Ovary (tissue), 9 donors: ENCODE data around the gene TDRD9. TPM values are rescaled to one million over a fixed set of nuclear protein-coding genes. Genes with fewer than 3 reads are reported as not detected.

ENCODE experiments used
- DNase-seq, 5 donors: peaks; one replicate each; pipeline ENCODE4 v3.0.0-alpha.2; 2019 to 2020
- H3K27ac ChIP-seq, 2 donors: fragments of 200-600 bp; one replicate each; pipeline versions ENCODE4 v1.5.1 to v1.8.0; 2019 to 2022
- H3K27me3 ChIP-seq: fragments of 200-600 bp; one replicate; pipeline ENCODE4 v1.8.0; 2022
- H3K36me3 ChIP-seq: fragments of 200-600 bp; sonication (generic); one replicate; pipeline ENCODE4 v1.5.1; 2019
- H3K4me1 ChIP-seq: one replicate; pipeline ENCODE4 v1.8.1; 2013; ENCODE audit warnings: mild to moderate bottlenecking, moderate library complexity; ENCODE audit not compliant: insufficient read depth
- H3K4me3 ChIP-seq: fragments of 200-600 bp; sonication (generic); one replicate; pipeline ENCODE4 v1.5.1; 2017
- H3K9me3 ChIP-seq, 2 donors: fragments of 200-600 bp in 1 of 2; sonication (generic) in 1 of 2; one replicate each; pipeline versions ENCODE4 v1.5.1 to v1.8.1; 2013 to 2019; ENCODE audit warnings: mild to moderate bottlenecking in 1 of 2, moderate library complexity in 1 of 2
- CTCF ChIP-seq, 3 donors: fragments of 450-650 bp in 2 of 3; fragments of 200-600 bp in 1 of 3; IDR thresholded peaks; one replicate each; pipeline versions ENCODE4 v1.5.1 to v1.8.0; 2016 to 2022; ENCODE audit warnings: antibody characterized with exemption in 3 of 3, mild to moderate bottlenecking in 1 of 3
- EP300 ChIP-seq: sonication (generic); formaldehyde crosslinking; IDR thresholded peaks from one replicate; pipeline ENCODE4 v1.6.1; 2017; ENCODE audit warnings: antibody characterized with exemption
- POLR2A ChIP-seq: fragments of 450-650 bp; IDR thresholded peaks from one replicate; pipeline ENCODE4 v1.6.1; 2017; ENCODE audit warnings: antibody characterized with exemption, mild to moderate bottlenecking, moderate library complexity
- WGBS, 3 donors: extraction: QIAGEN DNeasy Blood & Tissue Kit in 1 of 3; methylation state at CpG; one replicate each; pipeline versions ENCODE4 v1.1.5 to v1.1.7; 2013 to 2017; 5-methylcytosine and 5-hydroxymethylcytosine counted together
- intact Hi-C, 4 donors: fragments of 100-400 bp; cut with DNase I; formaldehyde crosslinking; loops; one replicate each; pipeline versions ENCODE4 v1.11.0 to v1.15.1; 2022 to 2023
- polyA plus RNA-seq, 2 donors: library from polyadenylated mRNA; stranded (reverse); fragments of 200-250 nt in 1 of 2; fragments of 350-450 nt in 1 of 2; fragmentation: Illumina TruSeq in 1 of 2; extraction: RNeasy Lipid Tissue Mini Kit (QIAGEN cat#74804) in 1 of 2; gene quantifications; one replicate each; pipeline ENCODE4 v1.2.3, GENCODE V29; 2013 to 2014
- total RNA-seq, 7 donors: library from RNA; depleted of rRNA in 2 of 7; stranded (reverse); fragments of >200 nt in 2 of 7; fragmentation: NEBNext Ultra II Directional in 3 of 7; extraction: Animal tissue kit (Norgen Biotek cat#: 25700) in 3 of 7; gene quantifications; one replicate each; pipeline versions ENCODE4 v1.1.0 to v1.2.4, GENCODE V29; 2016 to 2023
- donor health status: DM: no; HTN: no; CAD: no; lungs with moderate emphysema.
- donor health status: DM: no; HTN: no; CAD: no.
- donor health status: Bipolar disorder and iron deficiency.
- donor health status: DM: yes; HTN: yes; CAD: no.
- donor health status: DM: no; HTN: no; CAD: no.
- donor health status: DM: yes; HTN: yes; CAD: no.

Gene TDRD9
- total and polyA plus RNA-seq, 9 donors = 0.23 to 5.1 (median 0.83) TPM

- no peak overlapping the region for H3K27ac ChIP-seq
- intact Hi-C loops = no loop called here
- WGBS, 3 donors = 75 to 81% (median 81%) methylated on average over 11 of the region's 11 CpGs
- TF ChIP-seq EP300 = no peak
- TF ChIP-seq CTCF (IDR thresholded peaks at IDR 0.05) = no peak
- TF ChIP-seq POLR2A = no peak
- H3K4me3 ChIP-seq = no peak overlapping the region
- no peak for DNase-seq
- no peaks in the 10 kb centered on the region for H3K4me1 ChIP-seq
- H3K9me3 ChIP-seq = no peaks in the 10 kb centered on the region
- H3K36me3 ChIP-seq = no peaks in the 10 kb centered on the region
- no peaks in the 10 kb centered on the region for H3K27me3 ChIP-seq
These were observed 4.7 kb downstream of the TDRD9 start for GRCh38 chr14:103932791-103933490.

- H3K27me3 ChIP-seq = no peaks in the 10 kb centered on the region
These were observed 6.8 kb downstream of the TDRD9 start for GRCh38 chr14:103935102-103935501.

DNA sequence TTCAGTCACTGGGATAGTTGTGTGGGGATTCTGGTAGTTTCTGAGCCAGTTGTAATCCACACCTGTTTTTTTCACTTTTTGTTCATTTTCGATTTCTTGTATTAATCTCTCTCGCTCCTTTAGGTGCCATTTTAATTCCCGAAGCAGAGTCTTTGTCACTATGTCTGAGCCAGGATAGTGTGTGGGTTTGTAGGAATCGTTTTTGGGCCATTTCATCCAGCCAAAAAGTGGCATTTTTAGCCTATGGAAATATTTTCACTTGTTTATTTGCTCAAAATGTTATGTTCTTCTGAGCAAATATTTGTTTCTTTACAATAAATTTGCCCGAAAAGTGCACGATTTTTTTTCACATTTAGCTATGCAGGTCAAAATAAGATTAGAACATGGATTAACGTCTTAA is 13.2 kb downstream of the TDRD9 start:
- no peak for DNase-seq
- TF ChIP-seq POLR2A = no peak
- TF ChIP-seq CTCF (IDR thresholded peaks at IDR 0.05) = no peak
- TF ChIP-seq EP300 = no peak
- no peaks in the 10 kb centered on the region for H3K27me3 ChIP-seq
- H3K4me1 ChIP-seq = no peaks in the 10 kb centered on the region
- intact Hi-C loops = no loop called here
- 75 to 76% (median 75%) methylated on average over 7 of the region's 7 CpGs for WGBS, 3 donors
- H3K27ac ChIP-seq = no peak overlapping the region
- H3K4me3 ChIP-seq = no peak overlapping the region
- H3K9me3 ChIP-seq = no peaks in the 10 kb centered on the region
- H3K36me3 ChIP-seq = no peaks in the 10 kb centered on the region

More at GRCh38 chr14:103935102-103935501, 6.8 kb downstream of the TDRD9 start:
- no peaks in the 10 kb centered on the region for H3K36me3 ChIP-seq
- intact Hi-C loops = no loop called here
- H3K4me1 ChIP-seq = no peaks in the 10 kb centered on the region
- WGBS, 3 donors = 79 to 88% (median 88%) methylated on average over 2 of the region's 2 CpGs
- no peak overlapping the region for H3K4me3 ChIP-seq
- H3K9me3 ChIP-seq = no peaks in the 10 kb centered on the region
- no peak for DNase-seq
- TF ChIP-seq POLR2A (no peak), CTCF (IDR thresholded peaks at IDR 0.05) (no peak), EP300 (no peak)
- no peak overlapping the region for H3K27ac ChIP-seq

DNA sequence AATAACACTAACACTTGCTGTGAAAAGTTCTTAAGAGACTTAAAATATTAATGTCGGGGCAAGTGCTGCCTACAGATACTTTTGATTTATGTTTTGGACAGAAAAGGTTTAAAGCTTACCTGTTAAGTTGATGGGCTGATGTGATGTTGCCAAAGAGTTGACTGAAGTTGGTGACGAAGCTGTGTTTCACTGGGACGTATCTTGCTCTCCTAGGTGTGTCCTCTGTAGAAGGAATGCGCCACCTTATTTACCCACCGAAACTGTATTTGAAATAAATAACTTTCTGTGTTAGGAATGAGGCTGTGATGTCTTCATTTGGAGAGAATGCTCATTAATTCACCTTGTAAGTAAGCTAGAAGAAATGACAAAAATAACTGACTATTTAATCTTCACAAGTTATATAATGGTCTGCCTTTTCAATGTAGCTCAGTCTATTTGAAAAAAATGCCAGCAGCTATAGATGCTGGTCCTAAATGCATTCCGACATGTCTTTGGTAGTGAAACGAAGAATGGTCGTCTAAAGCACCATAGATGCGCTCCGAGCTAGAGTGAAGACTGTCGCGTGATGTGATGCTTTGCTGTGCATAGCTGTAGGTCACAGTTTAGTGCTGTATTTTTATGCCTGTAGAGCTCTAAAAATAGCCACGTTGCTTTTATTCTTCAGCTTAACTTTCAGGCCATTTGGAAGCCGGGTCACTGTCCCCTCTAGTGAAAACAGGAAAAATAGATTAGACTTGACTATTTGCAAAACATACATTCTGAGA is 13.9 kb downstream of the TDRD9 start, which contains the start of gene RD3L:
Gene RD3L, minus strand, starts transcription at position 557 of the 764 bp plus-strand sequence. CDS start 834 bp downstream, outside the sequence.
- H3K4me1 ChIP-seq = no peaks in the 10 kb centered on the region
- no peak for DNase-seq
- no peaks in the 10 kb centered on the region for H3K9me3 ChIP-seq
- TF ChIP-seq CTCF (IDR thresholded peaks at IDR 0.05) (no peak), EP300 (no peak), POLR2A (no peak)
- H3K27ac ChIP-seq = no peak within 1 kb of the TSS
- intact Hi-C loops = no loop called here
- H3K36me3 ChIP-seq = no peaks in the 10 kb centered on the region
- no peak within 1 kb of the TSS for H3K4me3 ChIP-seq
- no peaks in the 10 kb centered on the region for H3K27me3 ChIP-seq
- 71 to 81% (median 72%) methylated on average over 14 of the region's 14 CpGs for WGBS, 3 donors
